Lower leg skin (tissue), 4 donors: Measurements from ENCODE around the gene NRXN3. TPM values are rescaled to one million over a fixed set of nuclear protein-coding genes. Genes with fewer than 3 reads are reported as not detected.

Experiments
- DNase-seq, 2 donors: peaks; one replicate each; pipeline ENCODE4 v3.0.0-alpha.2; 2019; ENCODE audit warnings: low spot score in 2 of 2
- H3K4me3 ChIP-seq: fragments of 200-600 bp; sonication (generic); 2 replicates; pipeline ENCODE4 v1.5.1; 2017; ENCODE audit warnings: mild to moderate bottlenecking, low read depth; ENCODE audit not compliant: poor library complexity, severe bottlenecking
- POLR2A ChIP-seq, 2 donors: fragments of 450-650 bp; IDR thresholded peaks; one replicate each; pipeline ENCODE4 v1.6.1; 2016 to 2017; ENCODE audit warnings: antibody characterized with exemption in 2 of 2, mild to moderate bottlenecking in 1 of 2, moderate library complexity in 1 of 2
- WGBS, 2 donors: methylation state at CpG; one replicate each; pipeline ENCODE4 v1.1.5; 2018; 5-methylcytosine and 5-hydroxymethylcytosine counted together
- intact Hi-C: fragments of 100-400 bp; cut with DNase I; formaldehyde crosslinking; loops from one replicate; pipeline ENCODE4 v1.15.0; 2023; ENCODE audit warnings: low total_unique reads
- total RNA-seq, 4 donors: library from RNA; depleted of rRNA; stranded (reverse); fragments of >200 nt; gene quantifications; one replicate each; pipeline ENCODE4 v1.1.0, GENCODE V29; 2016
- TF ChIP-seq, protein P1 (sequence below), 3 donors: fragments of 450-650 bp; IDR thresholded peaks; one replicate each; pipeline ENCODE4 v1.5.1; 2016; ENCODE audit warnings: antibody characterized with exemption in 3 of 3, mild to moderate bottlenecking in 3 of 3, moderate library complexity in 2 of 3

NRXN3 gene
- total RNA-seq, 4 donors from 2014 or later = 0.61 to 2.4 (median 1.7) TPM

- WGBS, 2 donors = 60 to 61% methylated on average over 3 of the region's 3 CpGs
- H3K4me3 ChIP-seq = no peak overlapping the region
- TF ChIP-seq, protein P1, sequence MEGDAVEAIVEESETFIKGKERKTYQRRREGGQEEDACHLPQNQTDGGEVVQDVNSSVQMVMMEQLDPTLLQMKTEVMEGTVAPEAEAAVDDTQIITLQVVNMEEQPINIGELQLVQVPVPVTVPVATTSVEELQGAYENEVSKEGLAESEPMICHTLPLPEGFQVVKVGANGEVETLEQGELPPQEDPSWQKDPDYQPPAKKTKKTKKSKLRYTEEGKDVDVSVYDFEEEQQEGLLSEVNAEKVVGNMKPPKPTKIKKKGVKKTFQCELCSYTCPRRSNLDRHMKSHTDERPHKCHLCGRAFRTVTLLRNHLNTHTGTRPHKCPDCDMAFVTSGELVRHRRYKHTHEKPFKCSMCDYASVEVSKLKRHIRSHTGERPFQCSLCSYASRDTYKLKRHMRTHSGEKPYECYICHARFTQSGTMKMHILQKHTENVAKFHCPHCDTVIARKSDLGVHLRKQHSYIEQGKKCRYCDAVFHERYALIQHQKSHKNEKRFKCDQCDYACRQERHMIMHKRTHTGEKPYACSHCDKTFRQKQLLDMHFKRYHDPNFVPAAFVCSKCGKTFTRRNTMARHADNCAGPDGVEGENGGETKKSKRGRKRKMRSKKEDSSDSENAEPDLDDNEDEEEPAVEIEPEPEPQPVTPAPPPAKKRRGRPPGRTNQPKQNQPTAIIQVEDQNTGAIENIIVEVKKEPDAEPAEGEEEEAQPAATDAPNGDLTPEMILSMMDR (IDR thresholded peaks at IDR 0.05) = no peak
- no peak for TF ChIP-seq POLR2A (IDR thresholded peaks at IDR 0.05)
- no peak for DNase-seq
- intact Hi-C loops = no loop called here
Measured at GRCh38 chr14:78611796-78612571, 441.8 kb downstream of the NRXN3 start.

DNA sequence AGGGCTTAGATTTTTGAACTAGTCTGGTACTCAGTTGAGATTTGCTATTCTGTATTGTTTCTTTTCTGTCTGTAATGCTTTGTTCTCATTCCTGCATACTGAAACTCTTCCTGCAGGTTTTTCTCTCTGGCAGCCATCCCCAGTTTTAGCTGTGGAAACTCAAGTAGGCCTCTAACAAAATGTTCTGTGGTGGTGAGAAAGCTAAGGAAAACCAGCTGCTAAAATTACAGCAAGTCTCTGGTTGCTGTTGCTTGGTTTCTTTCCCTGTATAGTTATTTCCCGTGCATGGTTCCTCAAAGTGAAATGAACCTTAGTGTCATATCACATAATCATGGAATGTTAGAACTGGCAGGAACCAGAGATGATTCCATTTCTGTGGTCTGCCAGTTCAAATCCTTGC is 442.5 kb downstream of the NRXN3 start:
- intact Hi-C loops = no loop called here
- no peak overlapping the region for H3K4me3 ChIP-seq
- no peak for TF ChIP-seq POLR2A (IDR thresholded peaks at IDR 0.05)
- TF ChIP-seq, protein P1 (IDR thresholded peaks at IDR 0.05) = no peak
- DNase-seq = no peak
- 44 to 67% methylated on average over 1 of the region's 1 CpG for WGBS, 2 donors

DNA sequence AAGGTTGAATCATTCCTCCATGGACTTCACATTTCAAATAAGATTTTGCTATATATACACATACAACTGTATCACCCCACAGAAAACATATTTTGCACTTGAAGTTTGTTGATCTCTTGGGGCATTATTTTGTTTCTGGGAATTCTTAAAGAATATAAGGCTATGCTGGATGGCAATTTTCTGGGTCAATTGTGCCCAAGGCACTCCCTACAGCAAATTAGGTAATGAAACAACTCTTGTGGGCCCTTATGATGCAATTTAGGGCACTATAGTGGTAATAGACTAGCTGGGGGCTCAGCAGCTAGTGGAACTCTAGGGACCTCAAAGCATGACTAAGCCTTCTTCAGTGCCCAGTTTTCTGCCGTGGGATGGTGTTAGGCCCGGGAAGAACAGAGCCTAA is 444.4 kb downstream of the NRXN3 start:
- TF ChIP-seq POLR2A (IDR thresholded peaks at IDR 0.05) = no peak
- TF ChIP-seq, protein P1 (IDR thresholded peaks at IDR 0.05) = no peak
- intact Hi-C loops = no loop called here
- 87 to 88% methylated on average over 2 of the region's 2 CpGs for WGBS, 2 donors
- no peak overlapping the region for H3K4me3 ChIP-seq
- no peak for DNase-seq

GRCh38 chr14:78617735-78618134 is 447.6 kb downstream of the NRXN3 start:
- intact Hi-C loops = no loop called here
- WGBS, 2 donors = 70 to 81% methylated on average over 5 of the region's 5 CpGs
- H3K4me3 ChIP-seq = no peak overlapping the region
- no peak for TF ChIP-seq POLR2A (IDR thresholded peaks at IDR 0.05)
- TF ChIP-seq, protein P1 (IDR thresholded peaks at IDR 0.05) = no peak
- DNase-seq = no peak

- H3K4me3 ChIP-seq = no peak overlapping the region
- intact Hi-C loops = no loop called here
- TF ChIP-seq POLR2A (IDR thresholded peaks at IDR 0.05) = no peak
- TF ChIP-seq, protein P1 (IDR thresholded peaks at IDR 0.05) = no peak
- WGBS, 2 donors = 66 to 75% methylated on average over 6 of the region's 6 CpGs
- DNase-seq = no peak
Measured at GRCh38 chr14:78618368-78618767, 448.2 kb downstream of the NRXN3 start.

- no peak for DNase-seq
- intact Hi-C loops = no loop called here
Measured at GRCh38 chr14:78627114-78627513, 456.9 kb downstream of the NRXN3 start.

More at GRCh38 chr14:78627114-78627513, 456.9 kb downstream of the NRXN3 start:
- no peak overlapping the region for H3K4me3 ChIP-seq
- TF ChIP-seq, protein P1 (IDR thresholded peaks at IDR 0.05) = no peak
- no peak for TF ChIP-seq POLR2A (IDR thresholded peaks at IDR 0.05)
